CD4-positive, alpha-beta T cell treated with Interleukin-6 for 4 hours (primary cell): Measurements from ENCODE around the gene KRTAP17-1.
"Not testable (repeated sequence)": the region's sequence is repeated elsewhere in the genome, so short reads cannot be mapped to it uniquely, and the experiment has no call there.

ENCODE experiments used
- DNase-seq: peaks from one replicate; pipeline ENCODE4 v3.0.0-alpha.2; 2020; ENCODE audit warnings: mixed read lengths

Gene KRTAP17-1

DNA sequence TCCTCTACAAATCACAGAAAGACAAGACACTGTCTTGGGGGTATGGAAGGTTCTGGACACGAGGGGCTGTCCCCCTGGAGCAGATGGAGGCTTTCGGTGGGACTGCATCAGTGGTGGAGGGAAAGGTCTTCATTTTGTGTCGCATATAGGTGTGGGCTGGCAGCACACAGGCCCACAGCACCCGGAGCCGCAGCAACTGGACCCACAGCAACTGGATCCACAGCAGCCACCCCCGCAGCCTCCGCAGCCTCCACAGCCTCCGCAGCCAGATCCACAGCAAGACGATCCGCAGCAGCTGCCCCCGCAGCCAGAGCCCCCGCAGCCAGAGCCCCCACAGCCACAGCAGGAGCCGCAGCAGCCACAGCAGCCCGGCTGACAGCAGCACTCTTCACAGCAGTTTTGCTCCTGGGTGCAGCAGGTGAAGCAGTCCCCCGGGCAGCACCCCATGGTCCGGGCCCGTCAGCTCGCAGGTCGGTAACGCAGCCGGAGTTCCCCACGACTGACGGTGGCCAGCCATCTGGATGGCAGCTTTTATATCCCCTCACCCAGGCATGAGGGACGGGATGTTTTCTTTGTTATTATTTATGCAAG, at the start of gene KRTAP17-1:
KRTAP17-1 (minus strand) TSS at position 507 of the 591 bp plus-strand sequence; CDS start at position 447, 60 bp downstream.
- DNase-seq, result no peak

- no peak for DNase-seq
Observed at GRCh38 chr17:41363881-41364280, 48.4 kb upstream of the KRTAP17-1 start.

DNA sequence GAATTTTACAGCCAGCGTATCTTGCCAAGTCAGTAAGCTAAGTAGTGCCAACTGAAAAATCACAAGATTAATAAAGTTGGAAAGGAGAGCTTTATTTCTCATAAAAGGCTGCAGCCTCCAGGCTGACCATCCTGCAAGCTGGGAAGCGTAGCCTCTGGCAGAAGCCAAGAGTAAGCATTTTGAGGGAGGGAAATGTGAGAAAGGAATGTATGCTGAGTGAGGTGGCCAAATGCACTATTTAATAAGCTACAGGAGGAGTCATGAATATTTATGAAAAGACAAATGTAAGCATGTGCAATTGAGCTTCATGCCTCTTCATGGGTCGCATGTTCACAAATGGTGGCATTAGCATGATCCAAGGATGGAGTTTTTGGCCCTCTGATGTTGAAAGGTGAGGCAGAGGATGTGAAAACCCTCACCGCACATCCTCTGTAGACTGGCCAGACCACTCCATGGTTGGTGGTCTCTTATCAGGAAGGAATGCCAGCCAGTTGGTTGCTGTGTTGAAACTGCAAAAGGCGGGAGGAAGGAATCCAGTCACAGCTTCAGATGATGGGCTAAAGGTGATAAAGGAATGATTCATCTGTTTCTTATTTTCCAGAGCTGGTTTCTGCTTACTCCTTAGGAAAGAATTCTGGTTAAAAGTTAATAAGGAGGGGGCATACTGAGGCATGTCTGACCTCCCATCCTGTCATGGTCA, 44.9 kb upstream of the KRTAP17-1 start:
- no peak for DNase-seq

DNA sequence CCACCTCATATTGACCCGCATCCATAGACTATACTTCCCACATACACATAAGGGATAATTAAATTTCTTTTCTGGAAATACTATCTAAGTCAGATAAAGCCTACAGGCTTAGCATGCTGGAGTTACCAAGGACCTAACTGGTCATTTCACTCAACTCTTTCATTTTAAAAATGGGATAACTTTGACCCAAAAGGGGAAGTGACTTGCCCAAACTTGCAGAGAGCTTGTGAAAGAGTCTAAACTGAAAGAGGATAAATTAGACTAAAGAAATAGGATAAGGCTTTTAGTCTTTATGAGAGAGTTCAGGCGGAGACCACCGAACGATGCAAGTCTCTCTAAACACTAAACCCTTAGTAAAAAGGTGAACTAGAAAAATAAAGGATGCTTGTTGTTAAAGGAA, 39.0 kb upstream of the KRTAP17-1 start:
- DNase-seq, result no peak

DNA sequence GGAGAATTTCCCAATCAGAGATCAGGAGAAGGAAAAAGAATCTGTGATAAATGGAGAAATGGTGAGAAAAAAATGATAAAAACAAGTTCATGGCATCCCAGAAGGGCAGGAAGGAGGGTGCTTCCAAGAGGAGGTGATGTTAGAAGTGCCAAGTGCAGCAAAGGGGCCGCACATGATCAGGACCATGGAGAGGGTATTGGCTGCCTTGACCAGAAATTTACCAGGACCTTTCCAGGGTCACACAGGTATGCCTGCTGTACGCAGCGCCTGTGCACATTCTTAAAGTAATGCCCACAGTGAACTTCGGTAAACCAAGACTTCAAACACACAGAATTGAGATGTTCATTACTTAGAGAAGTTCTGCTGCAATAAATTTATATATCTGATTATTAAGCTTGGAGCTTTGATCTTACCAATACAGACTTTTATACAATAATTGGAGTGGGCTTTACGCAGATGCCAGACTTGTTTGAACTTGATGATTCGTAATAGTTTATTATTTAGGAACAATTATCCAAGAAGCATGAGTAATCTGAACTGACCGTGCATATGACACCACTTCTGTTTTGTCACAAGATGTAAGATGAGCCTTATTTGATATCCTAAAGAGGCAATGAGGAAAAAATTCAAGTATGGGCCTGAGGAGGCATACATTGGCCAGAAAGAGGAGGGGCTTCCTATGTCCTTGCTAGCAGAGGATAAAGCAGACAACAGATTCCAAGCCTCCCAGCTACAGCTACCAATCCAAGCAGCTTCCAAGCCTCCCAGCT, 37.3 kb upstream of the KRTAP17-1 start:
- no peak for DNase-seq

DNA sequence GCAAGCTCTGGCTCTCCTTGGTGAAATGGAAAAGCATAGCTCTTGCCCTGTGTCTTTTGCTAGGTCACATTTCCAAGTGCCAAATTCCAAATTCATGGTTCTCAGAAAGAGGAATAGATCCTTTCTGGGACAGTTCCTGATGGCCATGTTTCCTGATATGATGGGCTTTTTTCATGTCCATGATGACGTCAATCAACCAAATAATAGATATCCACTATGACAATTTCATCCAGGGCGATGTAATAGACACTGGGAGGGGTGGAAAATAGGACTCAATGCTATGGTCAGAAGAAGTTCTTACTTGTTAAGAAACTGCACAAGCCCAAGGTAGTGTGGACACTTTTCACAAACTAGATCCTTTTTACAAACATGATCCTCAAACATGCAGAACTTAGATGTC, 35.7 kb upstream of the KRTAP17-1 start:
- DNase-seq, result no peak

GRCh38 chr17:41350381-41350878, 34.9 kb upstream of the KRTAP17-1 start, which contains the start of gene KRT33A:
TSS of gene KRT33A (minus strand) at chr17:41350828. CDS start at chr17:41350767, 61 bp downstream.
- DNase-seq, result not testable (repeated sequence)

DNA sequence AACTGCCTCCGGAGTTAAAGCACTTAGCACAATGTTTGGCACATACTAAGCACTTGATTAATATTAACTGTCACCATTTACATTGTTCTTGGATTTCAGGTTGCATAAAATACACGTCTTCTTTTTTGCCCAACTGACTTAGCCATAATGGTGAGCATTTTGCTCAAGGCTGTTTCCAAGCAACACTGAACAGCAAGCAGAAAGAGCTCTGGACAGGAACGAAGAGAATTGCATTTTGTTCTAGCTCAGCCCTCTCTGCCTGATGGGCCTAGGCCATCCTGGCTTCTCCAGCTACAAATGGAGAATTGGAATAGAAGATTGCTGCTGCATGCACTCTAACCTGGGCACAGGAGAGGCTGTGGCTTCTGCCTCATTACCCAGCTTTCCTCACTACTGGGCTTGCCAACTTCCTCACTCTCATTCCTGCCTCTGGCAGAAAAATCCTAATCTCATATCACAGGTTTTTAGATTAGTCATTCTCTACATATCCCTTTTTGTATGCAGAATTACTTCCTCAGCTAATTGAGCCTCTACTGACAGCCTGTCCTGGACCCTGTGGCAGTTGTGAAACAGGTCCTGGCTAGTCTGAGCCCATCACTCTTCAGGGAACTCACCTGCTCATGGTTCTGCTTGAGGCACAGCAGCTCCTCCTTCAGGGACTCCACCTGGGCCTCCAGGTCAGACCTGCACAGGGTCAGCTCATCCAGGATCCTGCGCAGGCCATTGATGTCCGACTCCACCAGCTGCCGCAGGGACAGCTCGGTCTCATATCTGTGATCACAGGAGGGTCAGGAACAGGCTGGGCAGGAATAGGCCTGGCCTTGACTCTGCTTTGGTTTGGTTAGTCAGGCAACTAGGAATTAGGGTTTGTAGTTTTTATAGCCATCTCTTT, 32.6 kb upstream of the KRTAP17-1 start:
- DNase-seq, result no peak

GRCh38 chr17:41346421-41346820, 30.9 kb upstream of the KRTAP17-1 start:
- DNase-seq, result not testable (repeated sequence)

DNA sequence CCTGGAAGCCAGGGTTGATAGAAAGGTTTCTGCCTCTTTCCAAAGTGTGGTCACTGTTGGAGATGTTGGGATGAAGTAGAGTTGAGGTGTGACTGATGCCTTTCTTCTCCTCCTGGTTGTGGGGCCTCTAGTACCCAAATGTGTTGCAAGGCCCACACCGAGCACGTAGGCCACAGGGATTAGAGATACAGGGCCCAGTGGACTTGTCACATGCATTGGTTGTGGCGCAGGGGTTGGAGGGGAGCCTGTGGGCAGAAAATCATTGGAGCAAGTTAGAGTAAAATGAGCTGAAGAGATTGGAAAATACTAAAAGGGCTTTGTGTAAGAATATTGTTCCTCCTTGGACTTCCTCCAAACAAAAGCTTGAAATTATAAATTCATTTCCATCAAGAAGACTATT, 30.5 kb upstream of the KRTAP17-1 start:
- no peak for DNase-seq

DNA sequence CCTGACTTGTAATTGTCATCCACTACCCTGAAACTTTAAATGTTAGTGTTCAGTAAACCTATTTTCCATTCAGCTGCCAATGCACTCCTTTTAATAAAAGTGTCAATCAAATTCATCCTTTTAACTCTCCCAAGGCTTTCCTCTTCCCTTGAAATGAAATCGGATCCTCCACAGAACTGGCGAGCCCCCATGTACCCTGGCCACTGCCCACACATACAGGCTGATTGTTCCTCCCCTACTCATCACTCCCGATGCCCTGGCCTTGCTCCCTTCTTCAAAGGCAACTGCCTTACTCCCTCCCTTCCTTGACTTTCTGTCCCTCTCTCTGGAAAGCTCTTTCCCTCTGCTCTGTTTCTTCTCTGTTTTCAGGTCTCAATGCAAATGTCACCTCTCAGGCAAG, 27.5 kb upstream of the KRTAP17-1 start:
- DNase-seq, result no peak

- DNase-seq, result peak; percentile 77
Observed at GRCh38 chr17:41340934-41341861, 25.7 kb upstream of the KRTAP17-1 start.

- DNase-seq, result no peak
Observed at GRCh38 chr17:41340494-41340893, 25.0 kb upstream of the KRTAP17-1 start.

GRCh38 chr17:41339571-41340172, 24.2 kb upstream of the KRTAP17-1 start:
- no peak for DNase-seq

DNA sequence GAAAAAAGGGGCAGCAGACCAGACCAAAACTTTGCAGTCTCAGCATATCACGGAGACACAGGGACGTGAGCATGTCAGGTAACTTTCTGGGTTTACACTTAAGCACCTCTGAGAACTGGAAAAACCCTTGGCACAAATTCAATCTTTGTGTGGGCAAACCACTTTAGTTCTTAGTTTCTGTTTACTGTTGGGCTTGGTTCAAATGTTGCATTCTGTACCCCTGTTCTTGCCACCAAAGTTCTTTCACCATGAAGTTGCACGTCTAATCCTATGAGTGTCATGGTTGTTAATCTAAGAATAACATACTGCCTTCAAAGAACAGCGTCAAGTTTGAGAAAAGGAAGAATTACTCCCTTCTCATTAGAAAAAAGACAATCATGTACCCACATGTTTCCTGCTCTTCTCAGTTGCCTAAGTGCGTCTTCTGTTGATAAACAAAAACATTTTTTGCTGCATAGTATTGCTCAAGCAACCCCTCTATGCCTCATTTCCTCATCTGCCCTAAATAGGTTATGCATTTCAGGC, 23.5 kb upstream of the KRTAP17-1 start:
- DNase-seq, result peak; percentile 42

DNA sequence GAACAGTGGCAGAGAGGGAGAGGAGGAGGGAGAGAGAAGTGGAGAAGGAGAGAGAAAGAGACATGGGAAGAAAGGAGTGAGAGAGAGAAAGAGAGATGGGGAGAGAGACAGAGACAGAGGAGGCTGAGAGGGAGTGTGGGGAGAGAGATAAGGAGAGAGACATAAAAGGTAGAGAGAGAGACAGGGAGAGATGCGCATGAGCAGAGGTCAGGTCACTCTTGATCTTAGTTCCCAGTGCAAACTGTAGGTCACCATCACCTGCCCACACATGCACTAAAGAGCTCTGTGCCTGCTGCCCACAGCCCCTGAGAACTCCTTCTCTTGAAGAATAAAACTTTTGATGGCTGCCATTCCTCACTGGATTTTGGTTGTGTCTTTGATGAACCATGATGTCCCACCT, 20.2 kb upstream of the KRTAP17-1 start:
- no peak for DNase-seq

- DNase-seq, result peak; percentile 34
Observed at GRCh38 chr17:41334385-41335305, 19.1 kb upstream of the KRTAP17-1 start.

DNA sequence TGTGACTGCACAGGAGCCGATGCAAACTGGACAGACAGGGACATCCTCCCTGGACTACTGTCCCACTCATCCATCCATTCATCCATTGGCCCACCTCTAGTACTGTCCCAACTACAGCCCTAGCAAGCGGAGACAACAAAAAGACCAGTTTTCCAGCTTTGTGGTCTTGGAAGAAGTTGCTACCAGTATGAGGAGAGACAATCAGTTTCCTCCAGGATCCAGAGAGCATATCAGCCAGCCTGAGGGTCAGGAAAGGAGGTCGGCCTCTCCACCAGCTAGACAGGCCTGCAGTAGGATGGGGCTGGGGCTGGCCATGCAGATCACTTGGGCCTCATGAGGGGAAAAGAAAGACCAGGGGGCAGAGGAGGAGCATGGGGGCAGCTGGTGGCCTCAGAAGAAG, 18.3 kb upstream of the KRTAP17-1 start:
- no peak for DNase-seq

GRCh38 chr17:41333098-41333497, 17.6 kb upstream of the KRTAP17-1 start:
- no peak for DNase-seq

DNA sequence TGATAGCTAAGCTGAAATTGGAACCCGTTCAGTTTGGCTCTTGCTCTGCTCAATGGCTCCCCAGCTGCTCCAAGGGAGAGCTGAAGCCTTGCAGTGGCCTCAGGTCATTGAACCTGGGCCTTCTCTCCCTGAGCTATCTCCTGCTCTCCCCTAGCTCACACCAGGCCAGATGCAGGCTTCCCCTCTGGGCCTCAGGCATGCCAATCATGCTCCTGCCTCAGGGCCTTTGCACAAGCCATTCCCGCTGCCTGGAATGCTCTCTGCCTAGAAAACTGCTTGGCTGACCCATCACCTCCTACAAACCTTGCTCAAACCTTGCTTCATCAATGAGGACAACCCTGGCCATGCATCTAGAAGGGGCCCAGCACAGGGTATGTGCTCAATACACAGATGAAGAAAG, 16.7 kb upstream of the KRTAP17-1 start:
- DNase-seq, result no peak
